HEK293 (cell line): ENCODE measurements around the gene RBCK1.
A peak's percentile ranks its signal among the peaks of the same experiment; 100 is the strongest.

Source experiments
- KLF8 ChIP-seq: fragments of 450-650 bp; formaldehyde crosslinking; IDR thresholded peaks from 2 replicates; pipeline ENCODE4 v1.5.1; 2016; ENCODE audit warnings: missing biosample characterization, missing genetic modification characterization
- PBX3 ChIP-seq: sonication (generic); formaldehyde crosslinking; IDR thresholded peaks from 2 replicates; pipeline ENCODE4 v1.8.1; 2022; ENCODE audit warnings: mild to moderate bottlenecking, moderate library complexity, missing genetic modification reagents
- PRDM4 ChIP-seq: fragments of 450-650 bp; formaldehyde crosslinking; IDR thresholded peaks from 2 replicates; pipeline ENCODE4 v1.5.1; 2017; ENCODE audit warnings: missing biosample characterization, missing genetic modification characterization
- RBAK ChIP-seq: fragments of 450-650 bp; formaldehyde crosslinking; IDR thresholded peaks from 2 replicates; pipeline ENCODE4 v1.5.1; 2016; ENCODE audit warnings: missing biosample characterization, missing genetic modification characterization
- ZBTB11 ChIP-seq: fragments of 450-650 bp; formaldehyde crosslinking; conservative IDR thresholded peaks from 2 replicates; pipeline ENCODE4 v1.5.1; 2016; ENCODE audit warnings: low read depth, missing biosample characterization, missing genetic modification characterization
- ZEB2 ChIP-seq: fragments of 450-650 bp; formaldehyde crosslinking; IDR thresholded peaks from 2 replicates; pipeline ENCODE4 v1.5.1; 2016; ENCODE audit warnings: missing biosample characterization, missing genetic modification characterization
- ZIC2 ChIP-seq: fragments of 450-650 bp; formaldehyde crosslinking; IDR thresholded peaks from 2 replicates; pipeline ENCODE4 v1.5.1; 2016; ENCODE audit warnings: missing biosample characterization, missing genetic modification characterization
- ZNF114 ChIP-seq: fragments of 450-650 bp; formaldehyde crosslinking; IDR thresholded peaks from 2 replicates; pipeline ENCODE4 v1.5.0; 2017; ENCODE audit warnings: missing biosample characterization, missing genetic modification characterization
- ZNF121 ChIP-seq: fragments of 450-650 bp; formaldehyde crosslinking; IDR thresholded peaks from 2 replicates; pipeline ENCODE4 v1.5.1; 2016; ENCODE audit warnings: missing biosample characterization, missing genetic modification characterization
- ZNF155 ChIP-seq: fragments of 450-650 bp; formaldehyde crosslinking; IDR thresholded peaks from 2 replicates; pipeline ENCODE4 v1.5.1; 2016; ENCODE audit warnings: missing biosample characterization, missing genetic modification characterization
- ZNF202 ChIP-seq: fragments of 450-650 bp; formaldehyde crosslinking; IDR thresholded peaks from 2 replicates; pipeline ENCODE4 v1.5.1; 2016; ENCODE audit warnings: missing biosample characterization, missing genetic modification characterization, borderline replicate concordance
- ZNF221 ChIP-seq: fragments of 450-650 bp; formaldehyde crosslinking; IDR thresholded peaks from 2 replicates; pipeline ENCODE4 v1.5.1; 2017; ENCODE audit warnings: missing biosample characterization, missing genetic modification characterization, borderline replicate concordance
- ZNF23 ChIP-seq: fragments of 450-650 bp; formaldehyde crosslinking; IDR thresholded peaks from 2 replicates; pipeline ENCODE4 v1.5.1; 2016; ENCODE audit warnings: missing biosample characterization, missing genetic modification characterization, borderline replicate concordance
- ZNF274 ChIP-seq, 2 experiments: fragments of 200-500 bp in 1 of 2; fragments of 450-650 bp in 1 of 2; sonication (Bioruptor generic) in 1 of 2; formaldehyde crosslinking in 1 of 2; IDR thresholded peaks; 2 replicates each; pipeline versions ENCODE4 v1.5.1 to v1.6.1; 2014 to 2016; ENCODE audit warnings: borderline replicate concordance in 1 of 2, inconsistent platforms in 1 of 2, low read length in 1 of 2, missing biosample characterization in 1 of 2, missing genetic modification characterization in 1 of 2
- ZNF280C ChIP-seq: fragments of 450-650 bp; formaldehyde crosslinking; IDR thresholded peaks from 2 replicates; pipeline ENCODE4 v1.5.1; 2016; ENCODE audit warnings: missing biosample characterization, missing genetic modification characterization
- ZNF280D ChIP-seq: fragments of 450-650 bp; formaldehyde crosslinking; IDR thresholded peaks from 2 replicates; pipeline ENCODE4 v1.5.1; 2016; ENCODE audit warnings: missing biosample characterization, missing genetic modification characterization
- ZNF335 ChIP-seq: fragments of 450-650 bp; formaldehyde crosslinking; conservative IDR thresholded peaks from 2 replicates; pipeline ENCODE4 v1.5.1; 2016; ENCODE audit warnings: missing biosample characterization, missing genetic modification characterization
- ZNF394 ChIP-seq: fragments of 450-650 bp; formaldehyde crosslinking; IDR thresholded peaks from 2 replicates; pipeline ENCODE4 v1.5.1; 2016; ENCODE audit warnings: missing biosample characterization, missing genetic modification characterization, mild to moderate bottlenecking, moderate library complexity, borderline replicate concordance
- ZNF654 ChIP-seq: fragments of 450-650 bp; formaldehyde crosslinking; IDR thresholded peaks from 2 replicates; pipeline ENCODE4 v1.5.1; 2016; ENCODE audit warnings: low read depth, missing biosample characterization, missing genetic modification characterization
- ZNF658 ChIP-seq: fragments of 450-650 bp; formaldehyde crosslinking; IDR thresholded peaks from 2 replicates; pipeline ENCODE4; 2016; ENCODE audit warnings: missing biosample characterization, missing genetic modification characterization
- ZNF704 ChIP-seq: fragments of 450-650 bp; formaldehyde crosslinking; IDR thresholded peaks from 2 replicates; pipeline ENCODE4 v1.5.1; 2016; ENCODE audit warnings: missing biosample characterization, missing genetic modification characterization
- ZNF776 ChIP-seq: fragments of 450-650 bp; formaldehyde crosslinking; IDR thresholded peaks from 2 replicates; pipeline ENCODE4 v1.5.0; 2017; ENCODE audit warnings: missing biosample characterization, missing genetic modification characterization, borderline replicate concordance
- ZNF830 ChIP-seq: fragments of 450-650 bp; IDR thresholded peaks from 2 replicates; pipeline ENCODE4 v1.5.0; 2018; ENCODE audit warnings: missing biosample characterization, missing genetic modification characterization, low read depth, mild to moderate bottlenecking, moderate library complexity

RBCK1 gene

GRCh38 chr20:407953-408842 lies at the start of gene RBCK1 (continued):
- TF ChIP-seq ZNF274 (IDR thresholded peaks at IDR 0.05; ENCODE audit: low read length), result no peak
- TF ChIP-seq ZNF274 (tag by site-specific recombination; IDR thresholded peaks at IDR 0.05; ENCODE audit: borderline replicate concordance), result no peak
- TF ChIP-seq PRDM4 (tag by site-specific recombination), result no peak
- TF ChIP-seq ZNF114, result no peak
- TF ChIP-seq ZEB2, result no peak
- no peak for TF ChIP-seq ZNF654 (tag by site-specific recombination)
- TF ChIP-seq KLF8, result peak; percentile 87
- TF ChIP-seq ZNF23 (tag by site-specific recombination), result no peak
- no peak for TF ChIP-seq ZNF155
- TF ChIP-seq ZNF394, result no peak
- TF ChIP-seq ZNF280C (tag by site-specific recombination), result no peak
- no peak for TF ChIP-seq ZNF830
- TF ChIP-seq ZBTB11 (tag by site-specific recombination), result peak; percentile 88
- peak; percentile 99 for TF ChIP-seq ZNF335 (tag by site-specific recombination)
- TF ChIP-seq ZNF121 (tag by site-specific recombination), result no peak
- no peak for TF ChIP-seq ZNF202 (tag by site-specific recombination)
- no peak for TF ChIP-seq ZNF280D
- TF ChIP-seq ZNF776 (tag by site-specific recombination), result no peak
- no peak for TF ChIP-seq ZNF658
- no peak for TF ChIP-seq RBAK (tag by site-specific recombination)
- no peak for TF ChIP-seq ZIC2 (tag by site-specific recombination)
- no peak for TF ChIP-seq ZNF221 (tag by site-specific recombination)
- TF ChIP-seq ZNF704 (tag by site-specific recombination), result no peak
- peak; percentile 71; the same call in 1 of the 2 replicates for TF ChIP-seq PBX3 (CRISPR knock-in tag)
